AG10803 (cell line): ENCODE results near the gene ASPHD2.
"Not testable (repeated sequence)": the region's sequence is repeated elsewhere in the genome, so short reads cannot be mapped to it uniquely, and the experiment has no call there.

Experiments used
- DNase-seq: peaks from one replicate; pipeline ENCODE4 v3.0.0; 2010; ENCODE audit warnings: low read depth
- H3K4me3 ChIP-seq: 2 replicates; pipeline ENCODE4 v1.5.1; 2011; ENCODE audit warnings: mild to moderate bottlenecking, low read length, control low read depth
- TF ChIP-seq, protein P1 (sequence below): conservative IDR thresholded peaks from 2 replicates; pipeline ENCODE4 v1.5.1; 2011; ENCODE audit warnings: mild to moderate bottlenecking, low read length, control low read depth, inconsistent platforms

Gene ASPHD2

DNA sequence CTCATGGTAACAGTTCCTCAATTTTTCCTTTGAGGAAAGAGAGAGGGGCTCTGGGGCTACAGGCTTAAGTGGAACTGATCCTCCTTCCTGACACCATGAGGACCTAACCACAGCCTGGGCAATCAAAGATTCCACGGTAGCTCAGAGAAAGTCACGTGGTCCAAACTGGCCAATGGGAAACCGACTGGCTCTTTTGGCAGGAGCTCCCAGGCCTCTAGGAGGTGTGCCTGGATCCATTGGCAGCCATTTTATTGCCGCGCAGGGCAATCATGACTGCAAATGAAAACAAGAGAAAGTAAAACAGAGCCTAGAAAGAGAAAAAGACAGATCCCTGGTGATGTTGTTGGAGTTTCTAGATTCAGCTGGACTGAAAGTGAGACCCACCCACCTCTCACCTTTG lies 27.3 kb upstream of the ASPHD2 start:
- no peak for DNase-seq
- TF ChIP-seq, protein P1, sequence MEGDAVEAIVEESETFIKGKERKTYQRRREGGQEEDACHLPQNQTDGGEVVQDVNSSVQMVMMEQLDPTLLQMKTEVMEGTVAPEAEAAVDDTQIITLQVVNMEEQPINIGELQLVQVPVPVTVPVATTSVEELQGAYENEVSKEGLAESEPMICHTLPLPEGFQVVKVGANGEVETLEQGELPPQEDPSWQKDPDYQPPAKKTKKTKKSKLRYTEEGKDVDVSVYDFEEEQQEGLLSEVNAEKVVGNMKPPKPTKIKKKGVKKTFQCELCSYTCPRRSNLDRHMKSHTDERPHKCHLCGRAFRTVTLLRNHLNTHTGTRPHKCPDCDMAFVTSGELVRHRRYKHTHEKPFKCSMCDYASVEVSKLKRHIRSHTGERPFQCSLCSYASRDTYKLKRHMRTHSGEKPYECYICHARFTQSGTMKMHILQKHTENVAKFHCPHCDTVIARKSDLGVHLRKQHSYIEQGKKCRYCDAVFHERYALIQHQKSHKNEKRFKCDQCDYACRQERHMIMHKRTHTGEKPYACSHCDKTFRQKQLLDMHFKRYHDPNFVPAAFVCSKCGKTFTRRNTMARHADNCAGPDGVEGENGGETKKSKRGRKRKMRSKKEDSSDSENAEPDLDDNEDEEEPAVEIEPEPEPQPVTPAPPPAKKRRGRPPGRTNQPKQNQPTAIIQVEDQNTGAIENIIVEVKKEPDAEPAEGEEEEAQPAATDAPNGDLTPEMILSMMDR, result no peak

DNA sequence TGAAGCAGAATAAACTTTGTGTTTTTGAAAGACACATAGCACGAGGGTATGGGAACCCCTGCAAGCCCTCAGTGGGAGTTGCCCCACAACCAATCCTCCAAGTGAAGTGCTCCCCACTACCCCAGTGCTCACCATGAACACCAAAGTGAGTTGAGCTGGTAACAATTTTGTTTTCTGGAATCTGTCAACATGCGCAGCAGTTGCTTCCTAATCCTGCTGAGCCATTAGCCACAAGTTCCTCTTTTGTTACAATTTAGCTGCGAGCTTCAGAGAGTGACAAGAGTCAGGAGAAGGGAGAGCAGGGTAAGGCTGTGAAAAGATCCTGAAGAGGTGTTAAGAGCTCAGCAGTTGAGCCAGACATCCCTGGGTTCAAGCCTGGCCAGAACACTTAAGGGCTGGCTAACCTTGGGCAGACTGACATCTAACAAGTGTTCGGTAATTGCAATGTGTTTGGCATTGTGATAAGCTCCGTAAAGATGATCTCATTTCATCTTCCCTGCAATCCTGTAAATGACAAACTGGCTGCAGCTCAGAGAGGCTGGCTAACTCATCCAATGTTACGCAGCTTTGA lies 24.1 kb upstream of the ASPHD2 start:
- TF ChIP-seq, protein P1, result no peak
- DNase-seq, result no peak
- no peak overlapping the region for H3K4me3 ChIP-seq

More for the DNA sequence above, 27.3 kb upstream of the ASPHD2 start:
- H3K4me3 ChIP-seq, result no peak overlapping the region

DNA sequence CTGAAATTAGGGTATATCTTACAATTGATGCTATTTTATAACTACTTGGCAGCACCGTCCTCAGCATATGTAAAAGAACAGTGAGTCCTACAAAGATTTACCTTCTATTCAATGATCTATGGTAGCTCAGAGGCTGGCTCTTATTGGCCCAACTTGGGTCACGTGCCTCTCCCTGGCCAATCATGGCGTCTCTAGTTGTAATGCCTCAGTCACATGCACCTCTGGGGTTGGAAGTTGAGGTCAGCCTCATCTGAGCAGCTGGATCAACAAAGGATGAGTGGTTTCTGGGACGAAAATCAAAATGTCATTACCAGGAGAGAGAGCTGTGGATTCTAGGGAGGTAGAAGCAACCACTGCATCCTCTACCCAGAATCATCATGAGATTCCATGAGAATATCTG lies 22.9 kb upstream of the ASPHD2 start:
- peak; percentile 17 for DNase-seq
- no peak overlapping the region for H3K4me3 ChIP-seq
- TF ChIP-seq, protein P1, result no peak

DNA sequence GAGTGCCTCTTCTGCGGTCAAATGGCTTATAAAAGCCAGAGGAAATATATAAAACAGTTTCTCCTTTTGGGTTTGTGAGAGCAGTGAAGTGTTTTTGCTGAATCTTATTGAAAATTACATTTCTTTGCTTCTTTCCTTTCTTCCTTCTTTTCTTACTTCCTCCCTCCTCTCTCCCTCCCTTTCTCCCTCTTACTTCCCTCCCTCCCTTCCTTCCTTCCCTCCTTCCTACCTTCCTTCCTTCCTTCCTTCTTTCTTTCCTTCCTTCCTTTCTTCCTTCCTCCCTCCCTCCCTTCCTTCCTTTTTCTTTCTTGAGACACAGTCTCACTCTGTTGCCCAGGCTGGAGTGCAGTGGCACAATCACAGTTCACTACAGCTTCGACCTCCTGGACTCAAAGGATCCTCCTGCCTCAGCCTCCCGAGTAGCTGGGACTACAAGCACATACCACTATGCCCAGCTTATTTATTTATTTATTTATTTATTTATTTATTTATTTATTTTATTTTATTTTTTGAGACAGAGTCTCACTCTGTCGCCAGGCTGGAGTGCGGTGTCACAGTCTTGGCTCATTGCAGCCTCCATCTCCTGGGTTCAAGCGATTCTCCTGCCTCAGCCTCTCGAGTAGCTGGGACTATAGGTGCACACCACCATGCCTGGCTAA lies 20.4 kb upstream of the ASPHD2 start:
- DNase-seq, H3K4me3 ChIP-seq: not testable (repeated sequence)

DNA sequence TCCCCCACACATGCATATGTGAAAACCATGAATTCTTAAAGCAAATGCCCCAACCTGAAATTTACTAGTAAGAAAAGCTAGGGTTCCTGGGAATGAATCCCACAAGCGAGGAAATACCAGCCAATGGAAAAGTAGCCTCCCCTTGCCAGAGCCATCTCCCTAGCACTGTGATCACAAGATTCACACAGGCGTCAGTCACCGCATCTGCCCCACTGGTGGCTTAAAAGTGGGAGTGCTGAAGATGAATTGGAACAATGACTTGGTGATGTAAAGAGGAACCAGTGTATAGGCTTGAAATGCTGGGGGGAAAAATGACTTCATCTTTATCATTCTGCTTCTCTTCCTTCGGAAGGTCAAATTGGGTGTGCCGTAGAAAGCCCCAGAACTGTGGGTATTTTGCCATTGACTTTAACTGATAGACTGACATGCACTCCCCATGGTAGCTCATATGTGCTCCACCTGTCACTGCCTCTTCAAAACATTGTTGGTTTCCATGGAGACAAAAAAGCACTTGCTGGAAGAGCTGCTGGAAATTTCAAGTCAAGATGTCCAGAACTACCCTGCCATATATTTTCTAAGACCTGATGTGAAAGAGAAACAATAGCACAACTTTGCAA lies 19.2 kb upstream of the ASPHD2 start:
- TF ChIP-seq, protein P1, result no peak
- no peak for DNase-seq
- no peak overlapping the region for H3K4me3 ChIP-seq

DNA sequence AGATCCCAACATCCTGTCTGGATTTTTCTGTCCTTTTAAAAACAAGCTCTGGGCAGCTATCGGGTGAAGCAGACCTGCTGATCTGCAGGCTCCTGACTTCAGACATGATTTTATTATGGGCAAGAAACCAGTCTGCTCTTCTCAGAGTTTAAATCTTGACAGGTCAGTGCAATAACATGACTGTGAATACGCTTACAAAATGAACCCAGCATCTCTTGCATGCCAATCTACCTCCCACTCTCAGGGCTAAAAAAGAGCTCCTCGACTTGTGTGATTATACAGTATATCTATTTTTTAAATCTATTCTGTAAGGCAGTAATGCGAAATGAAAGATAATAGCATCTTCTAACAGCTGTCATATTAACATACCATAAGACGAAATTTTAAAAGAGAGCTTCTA lies 18.7 kb upstream of the ASPHD2 start:
- no peak for DNase-seq
- TF ChIP-seq, protein P1, result no peak
- no peak overlapping the region for H3K4me3 ChIP-seq

DNA sequence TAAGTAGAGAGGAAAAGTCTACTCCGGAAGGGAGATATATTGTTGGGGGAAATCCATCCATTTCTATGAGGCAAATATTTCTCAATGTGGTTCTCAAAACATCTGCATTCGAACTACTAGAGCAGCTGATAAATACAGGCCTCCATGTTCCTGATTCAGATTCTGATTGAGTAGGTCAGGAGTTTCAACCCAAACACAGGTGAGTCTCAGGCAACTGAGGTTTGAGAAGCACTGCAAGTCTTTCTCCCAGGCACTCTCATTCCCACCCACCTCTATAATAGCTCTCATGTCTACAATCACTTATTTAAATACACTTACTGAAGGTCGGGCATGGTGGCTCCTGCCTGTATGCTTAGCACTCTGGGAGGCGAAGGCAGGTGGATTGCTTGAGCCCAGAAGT lies 14.7 kb upstream of the ASPHD2 start:
- H3K4me3 ChIP-seq, result no peak overlapping the region
- no peak for DNase-seq
- TF ChIP-seq, protein P1, result no peak
